Liver (tissue), 9 donors: ENCODE results near the gene ZDHHC9. TPM values are rescaled to one million over a fixed set of nuclear protein-coding genes. Genes with fewer than 3 reads are reported as not detected.

ENCODE experiments used
- DNase-seq: peaks from one replicate; pipeline ENCODE4 v3.0.0-alpha.2; 2017; ENCODE audit warnings: low spot score
- H3K27ac ChIP-seq, 2 donors: one replicate each; pipeline ENCODE4 v1.7.0; 2013; ENCODE audit warnings: inconsistent platforms in 2 of 2, low read length in 2 of 2, control low read depth in 1 of 2, low read depth in 1 of 2, mild to moderate bottlenecking in 1 of 2
- H3K27me3 ChIP-seq, 4 donors: one replicate each; pipeline versions ENCODE4 v1.6.1 to v1.7.0; 2013; ENCODE audit warnings: low read length in 3 of 4, inconsistent platforms in 1 of 4, mild to moderate bottlenecking in 1 of 4, moderate library complexity in 1 of 4; ENCODE audit not compliant: control insufficient read depth in 4 of 4, insufficient read depth in 4 of 4
- H3K36me3 ChIP-seq, 4 donors: one replicate each; pipeline versions ENCODE4 v1.6.1 to v1.7.0; 2013; ENCODE audit warnings: low read length in 3 of 4, mild to moderate bottlenecking in 3 of 4, low read depth in 1 of 4, moderate library complexity in 1 of 4; ENCODE audit not compliant: control insufficient read depth in 4 of 4, insufficient read depth in 3 of 4
- H3K4me1 ChIP-seq, 4 donors: one replicate each; pipeline versions ENCODE4 v1.6.1 to v1.7.0; 2013; ENCODE audit warnings: low read length in 3 of 4, mild to moderate bottlenecking in 3 of 4, moderate library complexity in 1 of 4; ENCODE audit not compliant: control insufficient read depth in 4 of 4, insufficient read depth in 4 of 4
- H3K4me3 ChIP-seq, 3 donors: one replicate each; pipeline versions ENCODE4 v1.6.1 to v1.7.0; 2013; ENCODE audit warnings: low read length in 3 of 3, control low read depth in 1 of 3, low read depth in 1 of 3, mild to moderate bottlenecking in 1 of 3
- H3K9ac ChIP-seq, 2 donors: one replicate each; pipeline ENCODE4 v1.7.0; 2013; ENCODE audit warnings: low read length in 2 of 2, mild to moderate bottlenecking in 2 of 2, moderate library complexity in 2 of 2, control low read depth in 1 of 2, low read depth in 1 of 2
- H3K9me3 ChIP-seq, 4 donors: one replicate each; pipeline versions ENCODE4 v1.6.1 to v1.7.0; 2013; ENCODE audit warnings: low read length in 3 of 4; ENCODE audit not compliant: control insufficient read depth in 4 of 4
- EGR1 ChIP-seq, 2 donors: IDR thresholded peaks; 2 replicates each; pipeline ENCODE4 v1.6.1; 2016 to 2018; ENCODE audit warnings: antibody characterized with exemption in 2 of 2, low read depth in 2 of 2
- FOXA1 ChIP-seq: IDR thresholded peaks from 2 replicates; pipeline ENCODE4 v1.6.1; 2016; ENCODE audit warnings: antibody characterized with exemption
- FOXA2 ChIP-seq: IDR thresholded peaks from 2 replicates; pipeline ENCODE4 v1.6.1; 2016; ENCODE audit warnings: antibody characterized with exemption
- HNF4A ChIP-seq, 2 donors: conservative IDR thresholded peaks; 2 replicates each; pipeline ENCODE4 v1.6.1; 2016; ENCODE audit warnings: antibody characterized with exemption in 2 of 2, mild to moderate bottlenecking in 2 of 2
- HNF4G ChIP-seq: IDR thresholded peaks from 2 replicates; pipeline ENCODE4 v1.6.1; 2016; ENCODE audit warnings: antibody characterized with exemption
- JUND ChIP-seq, 2 donors: IDR thresholded peaks; 2 replicates each; pipeline ENCODE4 v1.6.1; 2016; ENCODE audit warnings: antibody characterized with exemption in 2 of 2
- NR2F2 ChIP-seq: IDR thresholded peaks from 2 replicates; pipeline ENCODE4 v1.6.1; 2016; ENCODE audit warnings: antibody characterized with exemption
- RAD21 ChIP-seq, 2 donors: IDR thresholded peaks; 2 replicates each; pipeline ENCODE4 v1.6.1; 2016; ENCODE audit warnings: antibody characterized with exemption in 2 of 2, mild to moderate bottlenecking in 2 of 2
- REST ChIP-seq: IDR thresholded peaks from 2 replicates; pipeline ENCODE4 v1.6.1; 2016; ENCODE audit warnings: antibody characterized with exemption, mild to moderate bottlenecking
- RXRA ChIP-seq, 2 donors: IDR thresholded peaks; 2 replicates each; pipeline ENCODE4 v1.6.1; 2017 to 2018; ENCODE audit warnings: antibody characterized with exemption in 2 of 2, mild to moderate bottlenecking in 1 of 2
- SP1 ChIP-seq: IDR thresholded peaks from 2 replicates; pipeline ENCODE4 v1.6.1; 2018; ENCODE audit warnings: antibody characterized with exemption, mild to moderate bottlenecking
- TAF1 ChIP-seq: conservative IDR thresholded peaks from 2 replicates; pipeline ENCODE4 v1.6.1; 2016; ENCODE audit warnings: antibody characterized with exemption, mild to moderate bottlenecking
- YY1 ChIP-seq: IDR thresholded peaks from 2 replicates; pipeline ENCODE4 v1.6.1; 2016; ENCODE audit warnings: antibody characterized with exemption, mild to moderate bottlenecking
- WGBS: extraction: QIAGEN DNeasy Blood & Tissue Kit; methylation state at CpG from one replicate; pipeline ENCODE4 v1.1.7; 2013; 5-methylcytosine and 5-hydroxymethylcytosine counted together
- polyA plus RNA-seq, 2 donors: library from polyadenylated mRNA; stranded (reverse) in 1 of 2; unstranded in 1 of 2; fragments of 200-250 nt in 1 of 2; fragments of >200 nt in 1 of 2; fragmentation: Nextera tagmentation in 1 of 2; extraction: Ambion mirVana in 1 of 2; gene quantifications; one replicate each; pipeline versions ENCODE4 v1.2.1 to v1.2.3, GENCODE V29; 2013 to 2015
- total RNA-seq, 2 donors: library from RNA; depleted of rRNA; stranded (reverse); fragments of >200 nt; gene quantifications; one replicate each; pipeline ENCODE4 v1.2.3, GENCODE V29; 2014
- TF ChIP-seq, protein P1 (sequence below): IDR thresholded peaks from 2 replicates; pipeline ENCODE4 v1.6.1; 2016; ENCODE audit warnings: antibody characterized with exemption
- TF ChIP-seq, protein P2 (sequence below): fragments of 150-350 bp; IDR thresholded peaks from 2 replicates; pipeline ENCODE4 v1.5.1; 2017; ENCODE audit warnings: improper control_type of control experiment, low read depth, low read length; ENCODE audit not compliant: missing input control
- TF ChIP-seq, protein P3 (sequence below): IDR thresholded peaks from 2 replicates; pipeline ENCODE4 v1.6.1; 2016; ENCODE audit warnings: antibody characterized with exemption
- donor health status: healthy.
- donor health status: healthy.
- donor health status: healthy.
- donor health status: healthy.
- donor health status: healthy.

The ZDHHC9 gene
- total and polyA plus RNA-seq, 4 donors, result 10.2 to 26.8 (median 24.3) TPM

DNA sequence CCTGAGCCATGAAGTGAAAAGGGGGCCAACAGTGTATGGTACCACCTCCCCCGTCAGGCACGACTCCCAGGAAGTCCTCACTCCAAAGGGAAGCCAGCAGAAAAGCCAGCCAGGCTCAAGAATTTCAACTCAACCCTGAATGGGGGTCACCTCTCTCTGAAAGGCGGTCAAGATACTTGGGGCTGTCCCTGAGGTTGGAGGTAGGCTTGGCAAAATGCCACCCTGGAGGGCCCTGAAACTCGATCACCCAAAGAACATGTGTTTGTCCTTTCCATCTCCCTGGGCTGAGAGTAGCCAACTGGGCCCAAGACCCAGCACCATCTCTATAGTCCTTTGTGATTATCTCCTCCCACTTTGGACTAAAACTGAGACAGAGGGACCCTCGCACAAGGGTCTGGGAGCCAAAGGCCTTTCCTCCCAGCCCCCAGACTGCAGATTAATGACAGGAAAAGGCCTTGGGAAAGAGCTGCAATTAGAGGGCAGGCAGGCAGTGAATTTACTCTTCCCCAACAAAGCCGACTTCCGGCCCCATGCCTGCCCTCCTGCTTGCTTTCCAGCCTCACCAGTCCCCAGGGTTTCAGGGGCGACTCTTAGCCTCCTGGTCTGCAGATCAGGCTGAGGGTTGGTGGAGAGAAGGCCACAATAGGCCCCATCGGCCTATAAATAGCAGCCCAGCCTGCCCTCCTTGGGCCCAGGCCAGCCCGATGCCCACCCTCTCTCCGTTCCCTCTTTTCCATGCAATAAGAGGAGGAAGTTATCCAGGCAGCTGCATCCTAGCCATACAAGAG, 58.3 kb downstream of the ZDHHC9 start:
- DNase-seq, result no peak
- Histone ChIP-seq H3K27ac (no peak overlapping the region), H3K9me3 (no peaks in the 10 kb centered on the region), H3K4me1 (no peaks in the 10 kb centered on the region), H3K9ac (no peak overlapping the region), H3K27me3 (no peaks in the 10 kb centered on the region), H3K36me3 (no peaks in the 10 kb centered on the region), H3K4me3 (no peak overlapping the region)
- WGBS, result 75% methylated on average over 11 of the region's 11 CpGs
- TF ChIP-seq HNF4G (no peak), FOXA2 (no peak), REST (no peak), RXRA (IDR thresholded peaks at IDR 0.05) (no peak), YY1 (no peak), FOXA1 (no peak), HNF4A (conservative IDR thresholded peaks at IDR 0.05) (no peak), SP1 (no peak)
- TF ChIP-seq, protein P1, sequence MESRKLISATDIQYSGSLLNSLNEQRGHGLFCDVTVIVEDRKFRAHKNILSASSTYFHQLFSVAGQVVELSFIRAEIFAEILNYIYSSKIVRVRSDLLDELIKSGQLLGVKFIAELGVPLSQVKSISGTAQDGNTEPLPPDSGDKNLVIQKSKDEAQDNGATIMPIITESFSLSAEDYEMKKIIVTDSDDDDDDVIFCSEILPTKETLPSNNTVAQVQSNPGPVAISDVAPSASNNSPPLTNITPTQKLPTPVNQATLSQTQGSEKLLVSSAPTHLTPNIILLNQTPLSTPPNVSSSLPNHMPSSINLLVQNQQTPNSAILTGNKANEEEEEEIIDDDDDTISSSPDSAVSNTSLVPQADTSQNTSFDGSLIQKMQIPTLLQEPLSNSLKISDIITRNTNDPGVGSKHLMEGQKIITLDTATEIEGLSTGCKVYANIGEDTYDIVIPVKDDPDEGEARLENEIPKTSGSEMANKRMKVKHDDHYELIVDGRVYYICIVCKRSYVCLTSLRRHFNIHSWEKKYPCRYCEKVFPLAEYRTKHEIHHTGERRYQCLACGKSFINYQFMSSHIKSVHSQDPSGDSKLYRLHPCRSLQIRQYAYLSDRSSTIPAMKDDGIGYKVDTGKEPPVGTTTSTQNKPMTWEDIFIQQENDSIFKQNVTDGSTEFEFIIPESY, result no peak
- TF ChIP-seq, protein P2, sequence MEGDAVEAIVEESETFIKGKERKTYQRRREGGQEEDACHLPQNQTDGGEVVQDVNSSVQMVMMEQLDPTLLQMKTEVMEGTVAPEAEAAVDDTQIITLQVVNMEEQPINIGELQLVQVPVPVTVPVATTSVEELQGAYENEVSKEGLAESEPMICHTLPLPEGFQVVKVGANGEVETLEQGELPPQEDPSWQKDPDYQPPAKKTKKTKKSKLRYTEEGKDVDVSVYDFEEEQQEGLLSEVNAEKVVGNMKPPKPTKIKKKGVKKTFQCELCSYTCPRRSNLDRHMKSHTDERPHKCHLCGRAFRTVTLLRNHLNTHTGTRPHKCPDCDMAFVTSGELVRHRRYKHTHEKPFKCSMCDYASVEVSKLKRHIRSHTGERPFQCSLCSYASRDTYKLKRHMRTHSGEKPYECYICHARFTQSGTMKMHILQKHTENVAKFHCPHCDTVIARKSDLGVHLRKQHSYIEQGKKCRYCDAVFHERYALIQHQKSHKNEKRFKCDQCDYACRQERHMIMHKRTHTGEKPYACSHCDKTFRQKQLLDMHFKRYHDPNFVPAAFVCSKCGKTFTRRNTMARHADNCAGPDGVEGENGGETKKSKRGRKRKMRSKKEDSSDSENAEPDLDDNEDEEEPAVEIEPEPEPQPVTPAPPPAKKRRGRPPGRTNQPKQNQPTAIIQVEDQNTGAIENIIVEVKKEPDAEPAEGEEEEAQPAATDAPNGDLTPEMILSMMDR, result no peak

- no peak overlapping the region for H3K9ac ChIP-seq
- WGBS, result 90% methylated on average over 7 of the region's 7 CpGs
- TF ChIP-seq HNF4G (no peak), FOXA1 (no peak), EGR1 (IDR thresholded peaks at IDR 0.05; ENCODE audit: low read depth in 2 of 2) (no peak), RXRA (IDR thresholded peaks at IDR 0.05) (no peak), YY1 (no peak), NR2F2 (no peak), JUND (IDR thresholded peaks at IDR 0.05) (no peak), TAF1 (no peak), SP1 (no peak), RAD21 (IDR thresholded peaks at IDR 0.05) (no peak)
- TF ChIP-seq, protein P1, result no peak
- TF ChIP-seq, protein P3, sequence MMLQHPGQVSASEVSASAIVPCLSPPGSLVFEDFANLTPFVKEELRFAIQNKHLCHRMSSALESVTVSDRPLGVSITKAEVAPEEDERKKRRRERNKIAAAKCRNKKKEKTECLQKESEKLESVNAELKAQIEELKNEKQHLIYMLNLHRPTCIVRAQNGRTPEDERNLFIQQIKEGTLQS, result no peak
- TF ChIP-seq, protein P2, result no peak
- H3K9me3 ChIP-seq, result no peaks in the 10 kb centered on the region
- no peak for DNase-seq
- H3K27me3 ChIP-seq, result no peaks in the 10 kb centered on the region
- H3K27ac ChIP-seq, result no peak overlapping the region
- no peaks in the 10 kb centered on the region for H3K36me3 ChIP-seq
- H3K4me1 ChIP-seq, result no peaks in the 10 kb centered on the region
- no peak overlapping the region for H3K4me3 ChIP-seq
Observed at GRCh38 chrX:129784371-129784770, 59.3 kb downstream of the ZDHHC9 start.
